Vagina (tissue), 2 donors: ENCODE data around the gene CDH4.

ENCODE experiments used
- POLR2A ChIP-seq, 2 donors: fragments of 450-650 bp; IDR thresholded peaks; one replicate each; pipeline ENCODE4 v1.6.1; 2017; ENCODE audit warnings: antibody characterized with exemption in 2 of 2, mild to moderate bottlenecking in 2 of 2, moderate library complexity in 2 of 2
- TF ChIP-seq, protein P1 (sequence below), 3 experiments: fragments of 450-650 bp in 2 of 3; fragments of 200-600 bp in 1 of 3; sonication (generic) in 1 of 3; IDR thresholded peaks; one replicate each; pipeline ENCODE4 v1.5.1; 2017 to 2019; ENCODE audit warnings: antibody characterized with exemption in 3 of 3, mild to moderate bottlenecking in 2 of 3, moderate library complexity in 2 of 3

DNA sequence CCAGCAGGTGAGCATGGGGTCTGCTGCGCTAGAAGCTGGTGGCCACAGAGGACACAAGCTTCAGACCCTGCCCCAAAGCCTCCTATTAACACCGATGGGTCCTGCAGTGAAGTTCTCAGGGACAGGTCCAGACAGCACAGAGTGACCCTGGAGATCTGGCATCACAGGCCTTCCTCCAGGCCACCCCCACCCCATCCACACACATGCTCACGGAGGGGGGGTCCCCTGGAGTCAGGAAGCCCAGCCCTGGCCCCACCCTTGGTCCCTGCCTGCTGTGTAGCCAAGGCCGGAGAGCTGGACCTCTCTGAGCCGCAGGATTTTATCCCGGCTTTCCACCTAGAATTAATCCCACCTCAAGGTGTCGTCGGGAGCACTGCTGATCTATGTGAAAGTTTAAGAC is 646.3 kb downstream of the CDH4 start:
- TF ChIP-seq, protein P1, sequence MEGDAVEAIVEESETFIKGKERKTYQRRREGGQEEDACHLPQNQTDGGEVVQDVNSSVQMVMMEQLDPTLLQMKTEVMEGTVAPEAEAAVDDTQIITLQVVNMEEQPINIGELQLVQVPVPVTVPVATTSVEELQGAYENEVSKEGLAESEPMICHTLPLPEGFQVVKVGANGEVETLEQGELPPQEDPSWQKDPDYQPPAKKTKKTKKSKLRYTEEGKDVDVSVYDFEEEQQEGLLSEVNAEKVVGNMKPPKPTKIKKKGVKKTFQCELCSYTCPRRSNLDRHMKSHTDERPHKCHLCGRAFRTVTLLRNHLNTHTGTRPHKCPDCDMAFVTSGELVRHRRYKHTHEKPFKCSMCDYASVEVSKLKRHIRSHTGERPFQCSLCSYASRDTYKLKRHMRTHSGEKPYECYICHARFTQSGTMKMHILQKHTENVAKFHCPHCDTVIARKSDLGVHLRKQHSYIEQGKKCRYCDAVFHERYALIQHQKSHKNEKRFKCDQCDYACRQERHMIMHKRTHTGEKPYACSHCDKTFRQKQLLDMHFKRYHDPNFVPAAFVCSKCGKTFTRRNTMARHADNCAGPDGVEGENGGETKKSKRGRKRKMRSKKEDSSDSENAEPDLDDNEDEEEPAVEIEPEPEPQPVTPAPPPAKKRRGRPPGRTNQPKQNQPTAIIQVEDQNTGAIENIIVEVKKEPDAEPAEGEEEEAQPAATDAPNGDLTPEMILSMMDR (IDR thresholded peaks at IDR 0.05), result no peak
- TF ChIP-seq POLR2A (IDR thresholded peaks at IDR 0.05), result no peak
